Breast epithelium (tissue), 3 donors: ENCODE results near the gene SOCS7.

ENCODE experiments used
- CTCF ChIP-seq, 3 donors: fragments of 450-650 bp; IDR thresholded peaks; one replicate each; pipeline ENCODE4 v1.5.1; 2016 to 2017; ENCODE audit warnings: antibody characterized with exemption in 3 of 3, mild to moderate bottlenecking in 3 of 3, moderate library complexity in 3 of 3
- POLR2A ChIP-seq: fragments of 450-650 bp; IDR thresholded peaks from one replicate; pipeline ENCODE4 v1.6.1; 2016; ENCODE audit warnings: antibody characterized with exemption, mild to moderate bottlenecking, moderate library complexity

- TF ChIP-seq POLR2A (no peak), CTCF (IDR thresholded peaks at IDR 0.05) (no peak)
These were observed 67.9 kb downstream of the SOCS7 start for GRCh38 chr17:38419508-38419981.
